Measurements from ENCODE around the gene CHL1.

CHL1 gene

GRCh38 chr3:294581-294980 is 98.0 kb downstream of the CHL1 start:
- no peak overlapping the region for H3K4me3 ChIP-seq (ENCODE audit: low read depth, low read length)
- no CpG with 5 or more reads among the region's 2 CpGs for WGBS (ENCODE audit: extremely low coverage, insufficient coverage, insufficient read length)
- H2AK5ac ChIP-seq (ENCODE audit: low read length) = no peak overlapping the region
- H2AFZ ChIP-seq (ENCODE audit: insufficient read depth, low read length, poor library complexity) = no peak overlapping the region
- H3K18ac ChIP-seq (ENCODE audit: low read length) = no peak overlapping the region
- H3K23ac ChIP-seq (ENCODE audit: low read length) = no peak overlapping the region
- H2BK5ac ChIP-seq (ENCODE audit: low read depth, low read length, poor library complexity) = no peak overlapping the region
- H3K27ac ChIP-seq (ENCODE audit: low read depth, low read length) = no peak overlapping the region
- H3K79me1 ChIP-seq (ENCODE audit: low read length) = no peaks in the 10 kb centered on the region
- H3K14ac ChIP-seq (ENCODE audit: low read length) = no peak overlapping the region
- H3K36me3 ChIP-seq (ENCODE audit: control insufficient read depth in 1 of 2, insufficient read depth in 2 of 2, low read length in 2 of 2) = no peaks in the 10 kb centered on the region
- H2BK12ac ChIP-seq (ENCODE audit: low read length) = no peak overlapping the region
- H3K9me3 ChIP-seq (ENCODE audit: insufficient read depth, low read depth, low read length) = no peaks in the 10 kb centered on the region
- H3K9ac ChIP-seq (ENCODE audit: low read length) = no peak overlapping the region
- no peaks in the 10 kb centered on the region for H3K4me1 ChIP-seq (ENCODE audit: control insufficient read depth in 1 of 2, insufficient read depth in 2 of 2, low read length in 2 of 2)
- H4K8ac ChIP-seq (ENCODE audit: low read depth, low read length) = no peak overlapping the region
- H3K4me2 ChIP-seq (ENCODE audit: low read length) = no peak overlapping the region
- H3K27me3 ChIP-seq (ENCODE audit: insufficient read depth, low read length) = no peaks in the 10 kb centered on the region
- no peak overlapping the region for H2BK120ac ChIP-seq (ENCODE audit: insufficient read depth, low read length, poor library complexity)
- no peak overlapping the region for H3K4ac ChIP-seq (ENCODE audit: low read depth, low read length)
- H3K79me2 ChIP-seq (ENCODE audit: control insufficient read depth, insufficient read depth, low read length, poor library complexity) = no peaks in the 10 kb centered on the region
- no peak overlapping the region for H4K91ac ChIP-seq (ENCODE audit: low read depth, low read length)
- DNase-seq = no peak
- no peak overlapping the region for H4K12ac ChIP-seq (ENCODE audit: low read depth, low read length)

- Histone ChIP-seq H3K36me3 (ENCODE audit: control insufficient read depth in 1 of 2, insufficient read depth in 2 of 2, low read length in 2 of 2) (no peaks in the 10 kb centered on the region), H2BK120ac (ENCODE audit: insufficient read depth, low read length, poor library complexity) (no peak overlapping the region), H4K8ac (ENCODE audit: low read depth, low read length) (no peak overlapping the region), H3K4me1 (ENCODE audit: control insufficient read depth in 1 of 2, insufficient read depth in 2 of 2, low read length in 2 of 2) (no peaks in the 10 kb centered on the region), H3K9ac (ENCODE audit: low read length) (no peak overlapping the region), H3K79me2 (ENCODE audit: control insufficient read depth, insufficient read depth, low read length, poor library complexity) (no peaks in the 10 kb centered on the region), H4K12ac (ENCODE audit: low read depth, low read length) (no peak overlapping the region), H2BK12ac (ENCODE audit: low read length) (no peak overlapping the region), H2BK5ac (ENCODE audit: low read depth, low read length, poor library complexity) (no peak overlapping the region), H3K14ac (ENCODE audit: low read length) (no peak overlapping the region), H3K27ac (ENCODE audit: low read depth, low read length) (no peak overlapping the region), H2AK5ac (ENCODE audit: low read length) (no peak overlapping the region), H3K4ac (ENCODE audit: low read depth, low read length) (no peak overlapping the region), H3K18ac (ENCODE audit: low read length) (no peak overlapping the region), H3K4me3 (ENCODE audit: low read depth, low read length) (no peak overlapping the region), H3K27me3 (ENCODE audit: insufficient read depth, low read length) (no peaks in the 10 kb centered on the region), H3K4me2 (ENCODE audit: low read length) (no peak overlapping the region), H3K79me1 (ENCODE audit: low read length) (no peaks in the 10 kb centered on the region), H3K23ac (ENCODE audit: low read length) (no peak overlapping the region), H2AFZ (ENCODE audit: insufficient read depth, low read length, poor library complexity) (no peak overlapping the region), H4K91ac (ENCODE audit: low read depth, low read length) (no peak overlapping the region), H3K9me3 (ENCODE audit: insufficient read depth, low read depth, low read length) (no peaks in the 10 kb centered on the region)
- WGBS (ENCODE audit: extremely low coverage, insufficient coverage, insufficient read length) = no CpG with 5 or more reads among the region's 3 CpGs
- no peak for DNase-seq
These were observed 98.6 kb downstream of the CHL1 start for GRCh38 chr3:295166-295565.

- no peak overlapping the region for H2AFZ ChIP-seq (ENCODE audit: insufficient read depth, low read length, poor library complexity)
- no peak overlapping the region for H2AK5ac ChIP-seq (ENCODE audit: low read length)
- no peaks in the 10 kb centered on the region for H3K4me1 ChIP-seq (ENCODE audit: control insufficient read depth in 1 of 2, insufficient read depth in 2 of 2, low read length in 2 of 2)
- no peak overlapping the region for H3K14ac ChIP-seq (ENCODE audit: low read length)
- no peak overlapping the region for H2BK12ac ChIP-seq (ENCODE audit: low read length)
- H3K4me2 ChIP-seq (ENCODE audit: low read length) = no peak overlapping the region
- H2BK120ac ChIP-seq (ENCODE audit: insufficient read depth, low read length, poor library complexity) = no peak overlapping the region
- no peak overlapping the region for H3K27ac ChIP-seq (ENCODE audit: low read depth, low read length)
- no peaks in the 10 kb centered on the region for H3K9me3 ChIP-seq (ENCODE audit: insufficient read depth, low read depth, low read length)
- WGBS (ENCODE audit: extremely low coverage, insufficient coverage, insufficient read length) = no CpG with 5 or more reads among the region's 3 CpGs
- H4K8ac ChIP-seq (ENCODE audit: low read depth, low read length) = no peak overlapping the region
- no peak overlapping the region for H3K4me3 ChIP-seq (ENCODE audit: low read depth, low read length)
- no peak overlapping the region for H2BK5ac ChIP-seq (ENCODE audit: low read depth, low read length, poor library complexity)
- no peak overlapping the region for H3K9ac ChIP-seq (ENCODE audit: low read length)
- no peak for DNase-seq
- no peaks in the 10 kb centered on the region for H3K79me1 ChIP-seq (ENCODE audit: low read length)
- no peak overlapping the region for H3K23ac ChIP-seq (ENCODE audit: low read length)
- H3K4ac ChIP-seq (ENCODE audit: low read depth, low read length) = no peak overlapping the region
- no peaks in the 10 kb centered on the region for H3K27me3 ChIP-seq (ENCODE audit: insufficient read depth, low read length)
- no peaks in the 10 kb centered on the region for H3K79me2 ChIP-seq (ENCODE audit: control insufficient read depth, insufficient read depth, low read length, poor library complexity)
- no peak overlapping the region for H3K18ac ChIP-seq (ENCODE audit: low read length)
- H4K12ac ChIP-seq (ENCODE audit: low read depth, low read length) = no peak overlapping the region
- H4K91ac ChIP-seq (ENCODE audit: low read depth, low read length) = no peak overlapping the region
- H3K36me3 ChIP-seq (ENCODE audit: control insufficient read depth in 1 of 2, insufficient read depth in 2 of 2, low read length in 2 of 2) = no peaks in the 10 kb centered on the region
These were observed 101.0 kb downstream of the CHL1 start for GRCh38 chr3:297585-297984.

- no peak overlapping the region for H3K27ac ChIP-seq (ENCODE audit: low read depth, low read length)
- H3K18ac ChIP-seq (ENCODE audit: low read length) = no peak overlapping the region
- no peaks in the 10 kb centered on the region for H3K4me1 ChIP-seq (ENCODE audit: control insufficient read depth in 1 of 2, insufficient read depth in 2 of 2, low read length in 2 of 2)
- no peak overlapping the region for H4K8ac ChIP-seq (ENCODE audit: low read depth, low read length)
- H3K79me1 ChIP-seq (ENCODE audit: low read length) = no peaks in the 10 kb centered on the region
- H3K9me3 ChIP-seq (ENCODE audit: insufficient read depth, low read depth, low read length) = no peaks in the 10 kb centered on the region
- no peak overlapping the region for H2BK120ac ChIP-seq (ENCODE audit: insufficient read depth, low read length, poor library complexity)
- H3K14ac ChIP-seq (ENCODE audit: low read length) = no peak overlapping the region
- no peaks in the 10 kb centered on the region for H3K36me3 ChIP-seq (ENCODE audit: control insufficient read depth in 1 of 2, insufficient read depth in 2 of 2, low read length in 2 of 2)
- H4K91ac ChIP-seq (ENCODE audit: low read depth, low read length) = no peak overlapping the region
- no peak overlapping the region for H4K12ac ChIP-seq (ENCODE audit: low read depth, low read length)
- H3K4me3 ChIP-seq (ENCODE audit: low read depth, low read length) = no peak overlapping the region
- no peak overlapping the region for H3K23ac ChIP-seq (ENCODE audit: low read length)
- H3K4me2 ChIP-seq (ENCODE audit: low read length) = no peak overlapping the region
- no peak overlapping the region for H3K9ac ChIP-seq (ENCODE audit: low read length)
- H3K4ac ChIP-seq (ENCODE audit: low read depth, low read length) = no peak overlapping the region
- H3K79me2 ChIP-seq (ENCODE audit: control insufficient read depth, insufficient read depth, low read length, poor library complexity) = no peaks in the 10 kb centered on the region
- H3K27me3 ChIP-seq (ENCODE audit: insufficient read depth, low read length) = no peaks in the 10 kb centered on the region
- no peak overlapping the region for H2AFZ ChIP-seq (ENCODE audit: insufficient read depth, low read length, poor library complexity)
- H2AK5ac ChIP-seq (ENCODE audit: low read length) = no peak overlapping the region
- H2BK5ac ChIP-seq (ENCODE audit: low read depth, low read length, poor library complexity) = no peak overlapping the region
- WGBS (ENCODE audit: extremely low coverage, insufficient coverage, insufficient read length) = no CpG with 5 or more reads among the region's 5 CpGs
- H2BK12ac ChIP-seq (ENCODE audit: low read length) = no peak overlapping the region
- DNase-seq = no peak
These were observed 103.2 kb downstream of the CHL1 start for GRCh38 chr3:299590-300301.

Data from trophoblast cell (in vitro differentiated cells and primary cell).